Measurements from ENCODE around the gene HLA-DPA1. TPM values are rescaled to one million over a fixed set of nuclear protein-coding genes. Genes with fewer than 3 reads are reported as not detected.
A peak's percentile ranks its signal among the peaks of the same experiment; 100 is the strongest.

The HLA-DPA1 gene
- total RNA-seq, 1 donor from 2014 or later = 285 TPM

GRCh38 chr6:33049323-33050013 is 24.0 kb downstream of the HLA-DPA1 start:
- Histone ChIP-seq H3K4me1 (no peaks in the 10 kb centered on the region), H3K36me3 (no peaks in the 10 kb centered on the region), H3K27me3 (no peaks in the 10 kb centered on the region), H3K27ac (no peak overlapping the region), H3K9me3 (no peaks in the 10 kb centered on the region), H3K4me3 (no peak overlapping the region)
- TF ChIP-seq CTCF (IDR thresholded peaks at IDR 0.05) = no peak
- intact Hi-C loops (cut with DNase I) = no loop called here
- no peak for DNase-seq (ENCODE audit: low spot score in 2 of 2)

GRCh38 chr6:33040157-33040556 is 33.3 kb downstream of the HLA-DPA1 start:
- Histone ChIP-seq H3K9me3 (no peaks in the 10 kb centered on the region), H3K27ac (no peak overlapping the region), H3K4me1 (no peaks in the 10 kb centered on the region), H3K27me3 (no peaks in the 10 kb centered on the region), H3K36me3 (no peaks in the 10 kb centered on the region), H3K4me3 (no peak overlapping the region)
- intact Hi-C loops (cut with DNase I) = no loop called here
- no peak for TF ChIP-seq CTCF (IDR thresholded peaks at IDR 0.05)
- no peak for DNase-seq (ENCODE audit: low spot score in 2 of 2)

- Histone ChIP-seq H3K27ac (no peak overlapping the region), H3K36me3 (no peaks in the 10 kb centered on the region), H3K9me3 (no peaks in the 10 kb centered on the region), H3K4me1 (no peaks in the 10 kb centered on the region), H3K27me3 (no peaks in the 10 kb centered on the region), H3K4me3 (no peak overlapping the region)
- no peak for TF ChIP-seq CTCF (IDR thresholded peaks at IDR 0.05)
- no peak for DNase-seq (ENCODE audit: low spot score in 2 of 2)
- intact Hi-C loops (cut with DNase I) = no loop called here
Observed at GRCh38 chr6:33036535-33036934, 36.9 kb downstream of the HLA-DPA1 start.

- no peak for DNase-seq (ENCODE audit: low spot score in 2 of 2)
- no peak for TF ChIP-seq CTCF (IDR thresholded peaks at IDR 0.05)
- intact Hi-C loops (cut with DNase I) = no loop called here
- Histone ChIP-seq H3K4me1 (no peaks in the 10 kb centered on the region), H3K27ac (no peak overlapping the region), H3K4me3 (no peak overlapping the region), H3K27me3 (no peaks in the 10 kb centered on the region), H3K9me3 (no peaks in the 10 kb centered on the region), H3K36me3 (no peaks in the 10 kb centered on the region)
Observed at GRCh38 chr6:33034554-33034953, 38.9 kb downstream of the HLA-DPA1 start.

- TF ChIP-seq CTCF (IDR thresholded peaks at IDR 0.05) = no peak
- DNase-seq (ENCODE audit: low spot score in 2 of 2) = no peak
- H3K36me3 ChIP-seq = no peaks in the 10 kb centered on the region
- intact Hi-C loops (cut with DNase I) = no loop called here
- no peaks in the 10 kb centered on the region for H3K4me1 ChIP-seq
- no peak overlapping the region for H3K4me3 ChIP-seq
- no peaks in the 10 kb centered on the region for H3K9me3 ChIP-seq
- peak overlapping the region; percentile 37 to 58 for H3K27ac ChIP-seq
- no peaks in the 10 kb centered on the region for H3K27me3 ChIP-seq
Observed at GRCh38 chr6:33030245-33030644, 43.2 kb downstream of the HLA-DPA1 start.
